ENCODE results near the gene FCHSD2. TPM values are rescaled to one million over a fixed set of nuclear protein-coding genes. Genes with fewer than 3 reads are reported as not detected.

Gene FCHSD2
- total and polyA plus RNA-seq, 2 of the 8 experiments (the other 6 are each of a cell fraction or from before 2014, with no cell fraction given) = 4.1 to 7.8 TPM

GRCh38 chr11:73059915-73060314 lies 82.2 kb downstream of the FCHSD2 start:
- Histone ChIP-seq H3K36me3 (ENCODE audit: control insufficient read depth in 2 of 4, insufficient read depth in 4 of 4, low read length in 3 of 4) (no peaks in the 10 kb centered on the region), H2BK5ac (ENCODE audit: low read depth, low read length) (no peak overlapping the region), H3K27ac (ENCODE audit: low read depth, low read length) (no peak overlapping the region), H3K4ac (replicated peaks; ENCODE audit: insufficient read length, low read depth, low read length) (no peak overlapping the region), H4K20me1 (replicated peaks in 1 of 2; ENCODE audit: control insufficient read depth in 1 of 2, insufficient read depth in 2 of 2, low read length in 2 of 2) (no peaks in the 10 kb centered on the region), H3K4me3 (ENCODE audit: extremely low read depth in 1 of 4, insufficient read depth in 2 of 4, low read depth in 3 of 4, low read length in 4 of 4) (no peak overlapping the region), H2BK15ac (ENCODE audit: low read length) (no peak overlapping the region), H3K27me3 (replicated peaks in 1 of 4; ENCODE audit: control insufficient read depth in 3 of 4, extremely low read depth in 1 of 4, insufficient read depth in 3 of 4, low read length in 3 of 4) (no peaks in the 10 kb centered on the region), H4K91ac (replicated peaks; ENCODE audit: insufficient read length, low read length) (no peak overlapping the region), H3K23ac (ENCODE audit: insufficient read length) (no peak overlapping the region), H3K9me3 (ENCODE audit: insufficient read depth in 2 of 2, low read depth in 1 of 2, low read length in 1 of 2) (no peaks in the 10 kb centered on the region), H3K4me1 (replicated peaks in 1 of 4; ENCODE audit: control insufficient read depth in 3 of 4, insufficient read depth in 4 of 4, low read length in 3 of 4) (no peaks in the 10 kb centered on the region), H3K14ac (ENCODE audit: insufficient read length) (no peak overlapping the region), H3K9ac (replicated peaks in 1 of 4; ENCODE audit: extremely low read depth in 1 of 4, low read depth in 3 of 4, low read length in 3 of 4) (no peak overlapping the region), H3K79me2 (ENCODE audit: control insufficient read depth in 1 of 2, insufficient read depth in 2 of 2, low read length in 2 of 2) (no peaks in the 10 kb centered on the region), H3K4me2 (ENCODE audit: insufficient read depth in 1 of 2, low read depth in 2 of 2, low read length in 2 of 2) (no peak overlapping the region), H3K23me2 (ENCODE audit: low read depth, low read length) (no peaks in the 10 kb centered on the region), H4K5ac (ENCODE audit: insufficient read length, low read depth, low read length) (no peak overlapping the region), H2BK12ac (ENCODE audit: low read depth, low read length) (no peak overlapping the region), H2BK120ac (replicated peaks; ENCODE audit: low read depth, low read length) (no peak overlapping the region), H3K18ac (ENCODE audit: extremely low read depth, low read length) (no peak overlapping the region), H4K8ac (ENCODE audit: extremely low read depth, insufficient read depth, low read length) (no peak overlapping the region), H2AFZ (ENCODE audit: low read length) (no peak overlapping the region), H2BK20ac (ENCODE audit: low read length) (no peak overlapping the region), H3K79me1 (ENCODE audit: low read depth, low read length) (no peaks in the 10 kb centered on the region; the same call in 1 of the 2 replicates), H2AK5ac (ENCODE audit: low read depth, low read length) (no peak overlapping the region), H3K56ac (replicated peaks; ENCODE audit: insufficient read length, low read depth, low read length) (no peak overlapping the region)
- POLR2A ChIA-PET (ENCODE audit: partially characterized antibody) = no interaction called here
- DNase-seq (ENCODE audit: low read depth in 1 of 2, low spot score in 2 of 2) (no peak), FAIRE-seq (no peak)
- CTCF ChIA-PET (ENCODE audit: partially characterized antibody) = no interaction called here
- whole genome bisulfite sequencing, 2 experiments (ENCODE audit: extremely low coverage in 1 of 2, insufficient coverage in 1 of 2, insufficient read length in 1 of 2, insufficient replicate concordance in 2 of 2, low coverage in 1 of 2, low lambda C conversion rate in 2 of 2, missing lambda C conversion rate in 1 of 2) = 88% methylated on average over 1 of the region's 1 CpG; no CpG with 5 or more reads in 1 of the 2 experiments
- TF ChIP-seq YY1 (IDR thresholded peaks at IDR 0.05; ENCODE audit: low read depth, low read length) (no peak), EGR1 (IDR thresholded peaks at IDR 0.05; ENCODE audit: borderline replicate concordance, low read depth, low read length) (no peak), TAF7 (optimal IDR thresholded peaks at IDR 0.05; ENCODE audit: borderline replicate concordance, low read depth, low read length) (no peak), ASH2L (IDR thresholded peaks at IDR 0.05; ENCODE audit: low read length) (no peak), BRCA1 (IDR thresholded peaks at IDR 0.05; ENCODE audit: low read depth, low read length) (no peak), ATF3 (IDR thresholded peaks at IDR 0.05; ENCODE audit: insufficient read depth, low read depth, low read length) (no peak), HDAC2 (IDR thresholded peaks at IDR 0.05; ENCODE audit: borderline replicate concordance in 1 of 2, low read depth in 2 of 2, low read length in 2 of 2) (no peak), SP4 (IDR thresholded peaks at IDR 0.05; ENCODE audit: low read length) (no peak)
- TF ChIP-seq, protein P1, sequence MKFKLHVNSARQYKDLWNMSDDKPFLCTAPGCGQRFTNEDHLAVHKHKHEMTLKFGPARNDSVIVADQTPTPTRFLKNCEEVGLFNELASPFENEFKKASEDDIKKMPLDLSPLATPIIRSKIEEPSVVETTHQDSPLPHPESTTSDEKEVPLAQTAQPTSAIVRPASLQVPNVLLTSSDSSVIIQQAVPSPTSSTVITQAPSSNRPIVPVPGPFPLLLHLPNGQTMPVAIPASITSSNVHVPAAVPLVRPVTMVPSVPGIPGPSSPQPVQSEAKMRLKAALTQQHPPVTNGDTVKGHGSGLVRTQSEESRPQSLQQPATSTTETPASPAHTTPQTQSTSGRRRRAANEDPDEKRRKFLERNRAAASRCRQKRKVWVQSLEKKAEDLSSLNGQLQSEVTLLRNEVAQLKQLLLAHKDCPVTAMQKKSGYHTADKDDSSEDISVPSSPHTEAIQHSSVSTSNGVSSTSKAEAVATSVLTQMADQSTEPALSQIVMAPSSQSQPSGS (IDR thresholded peaks at IDR 0.05; ENCODE audit: low read length) = no peak
- TF ChIP-seq, protein P2, sequence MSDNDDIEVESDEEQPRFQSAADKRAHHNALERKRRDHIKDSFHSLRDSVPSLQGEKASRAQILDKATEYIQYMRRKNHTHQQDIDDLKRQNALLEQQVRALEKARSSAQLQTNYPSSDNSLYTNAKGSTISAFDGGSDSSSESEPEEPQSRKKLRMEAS (IDR thresholded peaks at IDR 0.05) = no peak
